Fibroblast of lung (primary cell): ENCODE results near the gene DNMT3A. TPM values are rescaled to one million over a fixed set of nuclear protein-coding genes. Genes with fewer than 3 reads are reported as not detected.

ENCODE experiments used
- DNase-seq, 2 donors: peaks; one replicate each; pipeline versions ENCODE4 v3.0.0 to v3.0.0-alpha.2; 2010; ENCODE audit warnings: low read depth in 2 of 2
- H2AFZ ChIP-seq: 2 replicates; pipeline ENCODE4 v1.5.1; 2012; ENCODE audit warnings: low read length, control low read depth, inconsistent platforms
- H3K27ac ChIP-seq: 2 replicates; pipeline ENCODE4 v1.5.1; 2011; ENCODE audit warnings: low read length, control low read depth; ENCODE audit not compliant: insufficient read depth
- H3K27me3 ChIP-seq: 2 replicates; pipeline ENCODE4 v1.5.1; 2011; ENCODE audit warnings: mild to moderate bottlenecking, low read length; ENCODE audit not compliant: control insufficient read depth, insufficient read depth
- H3K36me3 ChIP-seq: 2 replicates; pipeline ENCODE4 v1.5.1; 2011; ENCODE audit warnings: low read length; ENCODE audit not compliant: control insufficient read depth, insufficient read depth
- H3K4me1 ChIP-seq: 2 replicates; pipeline ENCODE4 v1.5.1; 2011; ENCODE audit warnings: low read length; ENCODE audit not compliant: control insufficient read depth, insufficient read depth; ENCODE audit errors: extremely low read depth
- H3K4me2 ChIP-seq: 2 replicates; pipeline ENCODE4 v1.5.1; 2011; ENCODE audit warnings: low read length, control low read depth; ENCODE audit not compliant: insufficient read depth; ENCODE audit errors: extremely low read depth
- H3K4me3 ChIP-seq, 4 experiments: fragments of 200-600 bp in 1 of 4; sonication (generic) in 1 of 4; replicated peaks in 1 of 4; 2 replicates each; pipeline ENCODE4 v1.5.1; 2011 to 2016; ENCODE audit warnings: low read length in 4 of 4, low read depth in 3 of 4, mild to moderate bottlenecking in 3 of 4, control low read depth in 2 of 4, inconsistent platforms in 1 of 4, mixed read lengths in 1 of 4; ENCODE audit not compliant: insufficient read depth in 1 of 4; ENCODE audit errors: control extremely low read depth in 1 of 4
- H3K79me2 ChIP-seq: 2 replicates; pipeline ENCODE4 v1.5.1; 2012; ENCODE audit warnings: mild to moderate bottlenecking, low read length, inconsistent platforms; ENCODE audit not compliant: control insufficient read depth, insufficient read depth
- H3K9ac ChIP-seq: 2 replicates; pipeline ENCODE4 v1.5.1; 2011; ENCODE audit warnings: mild to moderate bottlenecking, low read length, control low read depth; ENCODE audit not compliant: insufficient read depth
- H3K9me3 ChIP-seq: 2 replicates; pipeline ENCODE4 v1.5.1; 2012; ENCODE audit warnings: low read depth, low read length; ENCODE audit not compliant: control insufficient read depth, insufficient read depth
- H4K20me1 ChIP-seq: 2 replicates; pipeline ENCODE4 v1.5.1; 2011; ENCODE audit warnings: low read length; ENCODE audit not compliant: control insufficient read depth, insufficient read depth; ENCODE audit errors: extremely low read depth
- CTCF ChIP-seq, 2 donors: IDR thresholded peaks in 1 of 2; conservative IDR thresholded peaks in 1 of 2; 1 replicate in 1 of 2; 2 replicates in 1 of 2; pipeline ENCODE4 v1.5.1; 2011 to 2012; ENCODE audit warnings: low read length in 2 of 2, control low read depth in 1 of 2, inconsistent platforms in 1 of 2, low read depth in 1 of 2, mild to moderate bottlenecking in 1 of 2
- EZH2 ChIP-seq: IDR thresholded peaks from 2 replicates; pipeline ENCODE4 v1.5.1; 2012; ENCODE audit warnings: low read length, control low read depth, mild to moderate bottlenecking; ENCODE audit errors: missing control alignments
- polyA plus RNA-seq, 2 donors: library from polyadenylated mRNA; depleted of rRNA in 1 of 2; stranded (reverse) in 1 of 2; unstranded in 1 of 2; fragments of >200 nt; gene quantifications; 2 replicates each; pipeline ENCODE4 v1.2.1, GENCODE V29; 2011 to 2012; ENCODE audit warnings: missing spikeins in 1 of 2
- total RNA-seq: library from RNA; depleted of rRNA; stranded (reverse); fragments of >200 nt; gene quantifications from 2 replicates; pipeline ENCODE4 v1.2.1, GENCODE V29; 2014

DNMT3A gene
- total and polyA plus RNA-seq, 2 donors (not counting 1 experiment from before 2014, with no cell fraction given), result 3.6 to 19.7 TPM

GRCh38 chr2:25295621-25296020 is 46.1 kb downstream of the DNMT3A start:
- no peaks in the 10 kb centered on the region for H3K79me2 ChIP-seq
- no peaks in the 10 kb centered on the region for H3K27me3 ChIP-seq
- peaks cover 11% of the 10 kb centered on the region for H3K4me1 ChIP-seq
- H4K20me1 ChIP-seq, result no peaks in the 10 kb centered on the region
- H3K27ac ChIP-seq, result no peak overlapping the region
- DNase-seq, result no peak
- TF ChIP-seq CTCF (conservative IDR thresholded peaks at IDR 0.05 in 1 of 2, IDR thresholded peaks at IDR 0.05 in 1 of 2; ENCODE audit: low read depth in 1 of 2, low read length in 2 of 2), result no peak
- TF ChIP-seq EZH2, result no peak
- H3K4me3 ChIP-seq, result no peak overlapping the region
- peak overlapping the region; percentile 86 for H2AFZ ChIP-seq
- H3K36me3 ChIP-seq, result peaks cover 2% of the 10 kb centered on the region
- no peak overlapping the region for H3K4me2 ChIP-seq
- no peak overlapping the region for H3K9ac ChIP-seq
- H3K9me3 ChIP-seq, result no peaks in the 10 kb centered on the region

DNA sequence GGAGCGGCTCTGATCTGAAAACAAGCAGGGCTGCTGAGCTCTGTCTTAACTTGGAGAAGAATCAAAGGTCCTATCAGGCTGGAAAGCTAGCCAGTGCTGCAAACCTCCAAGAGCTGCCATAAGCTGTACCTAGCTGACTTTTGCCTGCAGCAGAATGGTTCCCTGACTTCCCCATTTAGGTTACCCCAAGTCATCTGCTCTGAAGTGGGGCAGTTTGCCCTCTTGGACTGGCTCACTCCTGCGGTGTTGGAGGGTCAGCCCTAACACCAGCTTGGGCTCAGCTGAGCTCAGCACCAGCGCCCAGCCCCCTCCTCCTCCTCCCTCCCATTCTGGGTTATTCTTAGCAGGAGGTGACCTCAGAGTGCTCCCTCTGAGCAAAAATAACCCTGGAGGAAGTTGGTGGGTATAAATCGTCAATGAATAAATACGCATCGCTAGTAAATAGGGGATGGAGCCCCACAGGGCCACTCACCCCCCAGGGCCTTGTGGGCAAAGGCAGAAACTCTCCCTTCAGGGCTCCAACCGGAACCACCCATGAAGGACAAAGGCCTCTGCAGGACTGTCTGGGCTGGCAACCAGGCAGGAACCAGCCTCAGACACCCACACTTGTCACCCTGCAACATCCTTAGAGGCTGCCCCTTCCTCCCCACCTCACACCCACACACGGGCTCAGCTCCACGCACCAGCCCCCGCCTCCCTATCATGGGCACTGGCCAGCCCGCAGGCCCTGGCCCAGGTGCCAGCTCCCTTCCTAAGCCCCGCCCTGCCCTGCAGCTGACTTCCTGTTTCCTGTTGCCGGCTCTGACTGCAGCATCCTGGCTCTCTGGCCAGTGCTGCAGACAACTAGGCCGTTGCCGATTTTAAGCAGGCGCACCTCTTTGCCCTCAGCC is 46.9 kb downstream of the DNMT3A start:
- H3K36me3 ChIP-seq, result no peaks in the 10 kb centered on the region
- TF ChIP-seq EZH2 (no peak), CTCF (conservative IDR thresholded peaks at IDR 0.05 in 1 of 2, IDR thresholded peaks at IDR 0.05 in 1 of 2; ENCODE audit: low read depth in 1 of 2, low read length in 2 of 2) (no peak)
- peak overlapping the region; percentile 7 for H3K9ac ChIP-seq
- H3K4me1 ChIP-seq, result peaks cover 11% of the 10 kb centered on the region
- H3K9me3 ChIP-seq, result no peaks in the 10 kb centered on the region
- no peaks in the 10 kb centered on the region for H3K27me3 ChIP-seq
- H3K4me2 ChIP-seq, result peak overlapping the region; percentile 44
- no peak overlapping the region for H3K27ac ChIP-seq
- H3K79me2 ChIP-seq, result no peaks in the 10 kb centered on the region
- H4K20me1 ChIP-seq, result no peaks in the 10 kb centered on the region
- DNase-seq, result peak; percentile 37 to 52
- H3K4me3 ChIP-seq, result no peak overlapping the region
- H2AFZ ChIP-seq, result peak overlapping the region; percentile 86

GRCh38 chr2:25293958-25294562 is 47.7 kb downstream of the DNMT3A start:
- Histone ChIP-seq H3K79me2 (no peaks in the 10 kb centered on the region), H3K27me3 (no peaks in the 10 kb centered on the region), H3K9ac (no peak overlapping the region), H3K36me3 (no peaks in the 10 kb centered on the region), H2AFZ (no peak overlapping the region), H4K20me1 (no peaks in the 10 kb centered on the region), H3K4me1 (peaks cover 11% of the 10 kb centered on the region), H3K27ac (no peak overlapping the region), H3K4me2 (no peak overlapping the region), H3K9me3 (no peaks in the 10 kb centered on the region), H3K4me3 (no peak overlapping the region)
- no peak for TF ChIP-seq EZH2
- TF ChIP-seq CTCF (conservative IDR thresholded peaks at IDR 0.05 in 1 of 2, IDR thresholded peaks at IDR 0.05 in 1 of 2; ENCODE audit: low read depth in 1 of 2, low read length in 2 of 2), result no peak
- DNase-seq, result no peak
